T1000 (cell line): ENCODE measurements around the gene GJD2.

Experiments used
- DNase-seq: peaks from one replicate; lab custom pipeline; 2025; ENCODE audit warnings: mixed read lengths; lab: John Stamatoyannopoulos, UW

Gene GJD2

GRCh38 chr15:34724481-34724880, 30.3 kb downstream of the GJD2 start:
- DNase-seq: no peak

- no peak for DNase-seq
Observed at GRCh38 chr15:34722439-34722836, 32.4 kb downstream of the GJD2 start.

GRCh38 chr15:34721802-34722438, 32.9 kb downstream of the GJD2 start:
- DNase-seq: no peak

- DNase-seq: no peak
Observed at GRCh38 chr15:34721157-34721801, 33.5 kb downstream of the GJD2 start.

GRCh38 chr15:34719695-34720094, 35.1 kb downstream of the GJD2 start:
- DNase-seq: no peak

- no peak for DNase-seq
Observed at GRCh38 chr15:34718681-34719665, 35.8 kb downstream of the GJD2 start.

GRCh38 chr15:34717729-34718128, 37.1 kb downstream of the GJD2 start:
- no peak for DNase-seq

- no peak for DNase-seq
Observed at GRCh38 chr15:34716111-34716510, 38.7 kb downstream of the GJD2 start.

- no peak for DNase-seq
Observed at GRCh38 chr15:34714476-34715121, 40.2 kb downstream of the GJD2 start.

- DNase-seq: no peak
Observed at GRCh38 chr15:34713635-34714034, 41.2 kb downstream of the GJD2 start.

- no peak for DNase-seq
Observed at GRCh38 chr15:34709866-34710265, 44.9 kb downstream of the GJD2 start.

- DNase-seq: no peak
Observed at GRCh38 chr15:34708422-34708821, 46.4 kb downstream of the GJD2 start.

GRCh38 chr15:34701536-34701935, 53.3 kb downstream of the GJD2 start:
- DNase-seq: no peak
